MCF 10A (cell line): ENCODE results near the gene RAD51B. TPM values are rescaled to one million over a fixed set of nuclear protein-coding genes. Genes with fewer than 3 reads are reported as not detected.

Experiments
- BruUV-seq: library from RNA; stranded (reverse); fragments of 400-500 nt; replicated peaks from 2 replicates; lab custom pipeline; 2021; lab: Mats Ljungman, UMichigan
- CTCF ChIA-PET: fragments of 300-600 bp; sonication (Branson Sonifier 250); formaldehyde crosslinking; extraction: SDS; loops from one replicate; lab custom pipeline; 2021; ENCODE audit warnings: antibody characterized with exemption, inconsistent platforms; lab: Yijun Ruan, JAX
- POLR2A ChIA-PET: fragments of 300-600, 350-650 bp; sonication (Branson Sonifier 250); formaldehyde crosslinking; extraction: SDS; loops from one replicate; lab custom pipeline; 2020; ENCODE audit warnings: antibody characterized with exemption, inconsistent platforms; lab: Yijun Ruan, JAX
- DNase-seq: peaks from one replicate; pipeline ENCODE4 v3.0.0-alpha.2; 2018; ENCODE audit not compliant: unreplicated experiment
- H3K27ac Mint-ChIP-seq: one replicate; pipeline ENCODE4 v1.8.0; 2022; ENCODE audit warnings: mild to moderate bottlenecking, low read depth, mixed read lengths; ENCODE audit not compliant: unreplicated experiment
- H3K27me3 Mint-ChIP-seq: one replicate; pipeline ENCODE4 v1.8.0; 2022; ENCODE audit warnings: mixed read lengths; ENCODE audit not compliant: insufficient read depth, unreplicated experiment
- H3K36me3 Mint-ChIP-seq: one replicate; pipeline ENCODE4 v1.8.0; 2022; ENCODE audit warnings: mild to moderate bottlenecking, moderate library complexity, mixed read lengths; ENCODE audit not compliant: insufficient read depth, unreplicated experiment
- H3K4me1 Mint-ChIP-seq: one replicate; pipeline ENCODE4 v1.8.0; 2022; ENCODE audit warnings: mixed read lengths; ENCODE audit not compliant: insufficient read depth, unreplicated experiment
- H3K4me3 Mint-ChIP-seq: one replicate; pipeline ENCODE4 v1.8.0; 2022; ENCODE audit warnings: mild to moderate bottlenecking, moderate library complexity, mixed read lengths; ENCODE audit not compliant: unreplicated experiment
- H3K9me3 Mint-ChIP-seq: one replicate; pipeline ENCODE4 v1.8.0; 2022; ENCODE audit warnings: mixed read lengths; ENCODE audit not compliant: unreplicated experiment
- CTCF ChIP-seq: fragments of 200-600 bp; IDR thresholded peaks from one replicate; pipeline ENCODE4 v1.8.0; 2022; ENCODE audit warnings: antibody characterized with exemption, mild to moderate bottlenecking; ENCODE audit not compliant: unreplicated experiment
- intact Hi-C: fragments of 100-400 bp; cut with micrococcal nuclease; formaldehyde crosslinking; loops from 2 replicates; pipeline ENCODE4 v1.14.1; 2022
- total RNA-seq: library from RNA; stranded (reverse); gene quantifications from 2 replicates; pipeline ENCODE4 v1.2.3, GENCODE V29; 2022

The RAD51B gene
- total RNA-seq, 1 experiment from 2014 or later: 14.6 TPM

- no TSS peak for BruUV-seq
- no peak for TF ChIP-seq CTCF
- H3K4me1 Mint-ChIP-seq: no peaks in the 10 kb centered on the region
- POLR2A ChIA-PET: interaction anchor here (0.5 kb wide), 1 partner anchor 122 kb away, joined by 4 read pairs; no protein-coding TSS in a partner anchor
- H3K27me3 Mint-ChIP-seq: no peaks in the 10 kb centered on the region
- intact Hi-C loops: no loop called here
- no peaks in the 10 kb centered on the region for H3K36me3 Mint-ChIP-seq
- no peak overlapping the region for H3K4me3 Mint-ChIP-seq
- no peak overlapping the region for H3K27ac Mint-ChIP-seq
- DNase-seq: no peak
- CTCF ChIA-PET: interaction anchor here (0.5 kb wide), 1 partner anchor 812 kb away, joined by 3 read pairs; no protein-coding TSS in a partner anchor
- H3K9me3 Mint-ChIP-seq: no peaks in the 10 kb centered on the region
Measured at GRCh38 chr14:68345738-68346137, 526.2 kb downstream of the RAD51B start.

DNA sequence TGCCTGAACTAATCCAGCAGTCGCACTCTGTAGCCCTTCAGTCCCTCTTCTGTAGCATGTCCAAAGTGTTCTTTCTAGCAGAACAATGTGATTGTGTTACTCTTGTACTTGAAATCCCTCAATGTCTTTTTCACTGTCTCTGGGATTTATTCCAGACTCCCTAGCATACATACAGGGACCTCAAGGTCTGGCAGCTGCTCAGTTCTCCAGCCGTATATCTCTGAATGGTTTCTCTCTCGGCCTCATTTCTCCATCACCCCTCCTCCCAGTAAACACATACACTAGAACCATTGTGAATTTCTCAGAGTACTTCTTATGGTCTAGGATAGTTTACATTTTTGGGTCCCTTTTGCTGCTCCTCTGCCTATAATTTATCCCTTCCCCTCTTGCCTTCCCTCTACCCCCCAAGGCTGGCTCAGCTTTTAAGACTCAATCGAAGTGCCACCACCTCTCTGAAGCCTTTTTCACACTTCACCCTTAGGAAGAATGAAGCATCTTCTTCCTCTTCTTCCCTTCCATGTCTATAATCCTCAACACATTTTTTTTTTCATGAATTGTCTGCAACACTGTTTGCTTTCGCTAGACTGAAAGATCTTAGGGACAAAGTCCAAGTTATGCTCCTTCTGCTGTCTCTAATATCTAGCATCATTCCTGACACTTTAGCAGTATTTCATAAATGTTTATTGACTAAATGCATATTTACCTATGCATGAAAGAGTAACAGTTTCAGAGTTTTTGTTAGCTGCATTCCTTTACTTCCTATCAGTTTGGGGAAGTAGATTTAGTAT, 527.2 kb downstream of the RAD51B start:
- no peak for DNase-seq
- Mint-ChIP-seq H3K36me3 (no peaks in the 10 kb centered on the region), H3K27me3 (no peaks in the 10 kb centered on the region), H3K4me3 (no peak overlapping the region), H3K9me3 (no peaks in the 10 kb centered on the region), H3K4me1 (no peaks in the 10 kb centered on the region), H3K27ac (no peak overlapping the region)
- ChIA-PET CTCF (interaction anchor here (0.7 kb wide), 1 partner anchor 71 kb away, joined by 3 read pairs; no protein-coding TSS in a partner anchor), POLR2A (interaction anchor here (0.6 to 0.7 kb wide), 2 partner anchors 72 to 495 kb away, joined by 3 read pairs; no protein-coding TSS in a partner anchor)
- intact Hi-C loops: no loop called here
- no TSS peak for BruUV-seq
- no peak for TF ChIP-seq CTCF

DNA sequence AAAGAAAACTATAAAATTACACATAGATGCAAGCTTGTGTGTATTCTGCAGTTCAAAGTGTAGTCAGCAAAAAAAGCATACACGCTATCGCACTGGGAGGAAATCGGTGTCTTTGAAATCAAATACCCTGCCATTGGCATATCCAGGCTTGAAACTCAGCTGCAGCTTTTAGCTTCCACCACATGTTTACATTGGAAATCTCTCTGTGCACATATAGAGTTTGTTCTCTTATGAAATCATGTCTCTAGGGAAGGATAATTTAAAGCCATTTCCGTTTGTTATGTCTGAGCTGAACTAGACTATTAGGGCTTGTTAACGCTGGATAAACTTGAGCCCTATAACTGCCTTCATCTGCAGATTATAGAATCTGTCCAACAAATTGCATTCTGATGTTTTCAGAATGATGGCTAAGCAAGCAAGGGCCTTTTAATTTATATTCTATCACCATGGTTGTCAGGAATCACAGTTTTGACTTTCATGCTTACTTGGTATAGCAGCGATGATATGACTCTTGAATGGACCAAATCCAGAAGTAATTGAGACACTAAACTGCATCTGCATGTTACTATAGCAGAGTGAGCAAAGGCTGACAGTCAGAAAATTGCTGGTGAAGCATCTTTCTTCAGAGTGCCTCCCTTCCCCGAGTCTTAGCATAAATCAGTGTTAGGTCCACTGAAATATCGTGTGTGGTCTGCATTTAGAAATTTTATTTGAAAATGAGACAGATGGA, 530.5 kb downstream of the RAD51B start:
- BruUV-seq: no TSS peak
- H3K36me3 Mint-ChIP-seq: no peaks in the 10 kb centered on the region
- no peaks in the 10 kb centered on the region for H3K4me1 Mint-ChIP-seq
- ChIA-PET CTCF (no interaction called here), POLR2A (no interaction called here)
- H3K9me3 Mint-ChIP-seq: no peaks in the 10 kb centered on the region
- no peak for TF ChIP-seq CTCF
- DNase-seq: no peak
- no peak overlapping the region for H3K4me3 Mint-ChIP-seq
- H3K27me3 Mint-ChIP-seq: no peaks in the 10 kb centered on the region
- H3K27ac Mint-ChIP-seq: no peak overlapping the region
- intact Hi-C loops: no loop called here

DNA sequence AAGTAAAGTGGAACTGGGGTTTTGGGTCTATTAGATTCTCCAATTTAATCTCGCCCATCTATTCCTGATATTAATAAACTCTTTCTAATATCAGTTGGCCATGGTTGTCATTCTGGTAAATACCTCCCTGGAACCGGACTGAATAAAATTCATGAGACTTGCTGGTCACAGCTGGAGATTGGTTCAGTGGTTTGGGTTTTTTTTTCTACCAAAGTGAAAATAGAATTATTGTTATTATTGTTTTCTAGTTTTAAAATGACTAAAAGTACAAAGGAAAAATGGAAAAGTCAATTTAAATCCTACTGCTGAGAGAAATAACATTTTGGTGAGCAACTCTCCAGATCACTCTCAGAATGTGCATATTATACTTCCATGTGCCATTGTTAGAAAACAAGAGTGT, 535.8 kb downstream of the RAD51B start:
- no TSS peak for BruUV-seq
- Mint-ChIP-seq H3K4me3 (no peak overlapping the region), H3K27me3 (no peaks in the 10 kb centered on the region), H3K27ac (no peak overlapping the region), H3K4me1 (peaks cover 11% of the 10 kb centered on the region), H3K9me3 (no peaks in the 10 kb centered on the region), H3K36me3 (no peaks in the 10 kb centered on the region)
- CTCF ChIA-PET: interaction anchor here (0.7 kb wide), 1 partner anchor 20 kb away, joined by 3 read pairs; no protein-coding TSS in a partner anchor
- POLR2A ChIA-PET: no interaction called here
- no peak for DNase-seq
- intact Hi-C loops: no loop called here
- TF ChIP-seq CTCF: no peak
